SJCRH30 (cell line): ENCODE results near the gene CCR5AS.
"Not testable (repeated sequence)": the region's sequence is repeated elsewhere in the genome, so short reads cannot be mapped to it uniquely, and the experiment has no call there.

Source experiments
- DNase-seq, 2 experiments: peaks; one replicate each; pipeline ENCODE4 v3.0.0-alpha.2; 2015 to 2020
- H3K27ac ChIP-seq: fragments of 250-450 bp; sonication (Bioruptor Pico); 2 replicates; pipeline ENCODE4 v1.5.1; 2020; ENCODE audit warnings: mild to moderate bottlenecking, moderate library complexity
- H3K27me3 ChIP-seq: fragments of 250-450 bp; sonication (Bioruptor Pico); 2 replicates; pipeline ENCODE4 v1.5.1; 2020; ENCODE audit warnings: mild to moderate bottlenecking, moderate library complexity
- H3K36me3 ChIP-seq: fragments of 250-450 bp; sonication (Bioruptor Pico); 2 replicates; pipeline ENCODE4 v1.5.1; 2020; ENCODE audit warnings: mild to moderate bottlenecking, moderate library complexity
- H3K4me1 ChIP-seq: fragments of 250-450 bp; sonication (Bioruptor Pico); 2 replicates; pipeline ENCODE4 v1.5.1; 2020; ENCODE audit warnings: mild to moderate bottlenecking, moderate library complexity
- H3K4me3 ChIP-seq: fragments of 250-450 bp; sonication (Bioruptor Pico); 2 replicates; pipeline ENCODE4 v1.5.1; 2020; ENCODE audit warnings: mild to moderate bottlenecking, moderate library complexity
- H3K9me3 ChIP-seq: fragments of 250-450 bp; sonication (Bioruptor Pico); replicated peaks from 2 replicates; pipeline ENCODE4 v1.5.1; 2020; ENCODE audit warnings: mild to moderate bottlenecking, moderate library complexity

CCR5AS gene

DNA sequence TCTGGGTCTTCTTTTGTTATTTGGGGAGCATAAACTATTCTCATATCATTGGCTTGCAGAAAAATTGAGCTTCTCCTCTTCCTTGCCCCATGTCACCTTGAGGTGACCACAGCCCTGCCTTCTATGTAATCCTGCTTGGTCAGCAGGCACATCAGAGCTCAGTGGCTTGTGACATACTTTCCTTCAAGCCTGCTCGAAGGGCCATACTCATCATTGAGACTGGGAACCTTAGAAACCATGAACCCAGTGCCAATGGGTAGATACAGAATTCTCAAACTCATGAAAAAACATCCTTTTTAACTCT, 56.7 kb downstream of the CCR5AS start:
- H3K36me3 ChIP-seq, result no peaks in the 10 kb centered on the region
- H3K9me3 ChIP-seq, result no peaks in the 10 kb centered on the region
- no peak overlapping the region for H3K27ac ChIP-seq
- no peak overlapping the region for H3K4me3 ChIP-seq
- no peaks in the 10 kb centered on the region for H3K27me3 ChIP-seq
- no peak for DNase-seq
- H3K4me1 ChIP-seq, result no peaks in the 10 kb centered on the region

DNA sequence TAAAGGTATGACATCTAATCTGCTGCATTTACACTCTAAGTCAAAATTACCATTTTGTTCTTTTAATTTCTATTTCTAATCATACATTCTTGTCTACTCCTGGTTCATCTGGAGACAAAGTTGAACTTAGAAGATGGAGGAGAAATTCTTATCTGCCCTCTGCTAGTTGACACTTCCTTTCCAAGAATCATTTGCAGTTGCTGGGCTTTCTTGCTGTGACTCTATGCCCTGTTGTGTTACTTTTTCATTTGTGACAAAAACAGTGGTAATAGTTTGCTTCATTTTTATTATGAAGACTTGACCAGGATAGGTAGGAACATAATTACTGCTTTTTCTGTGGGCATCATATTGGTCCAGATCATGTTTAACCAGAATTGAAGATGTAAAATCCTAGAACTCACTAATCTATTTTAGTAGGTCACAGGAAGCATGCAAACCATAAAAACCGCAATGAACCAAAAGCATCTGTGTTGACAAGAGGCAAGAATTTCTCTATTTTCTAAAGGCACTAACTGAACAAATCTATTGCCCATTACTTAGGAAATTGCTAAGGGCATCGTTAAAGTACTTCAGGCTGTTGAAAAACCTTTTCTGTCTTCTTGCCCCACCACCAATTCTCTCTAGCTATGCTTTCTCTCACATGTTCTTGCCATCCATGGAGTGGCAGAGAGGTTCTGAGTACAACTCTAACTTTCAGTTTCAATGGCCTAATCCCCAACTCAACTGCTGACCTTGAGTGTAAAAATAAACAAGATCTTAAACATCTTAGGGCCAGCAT, 57.2 kb downstream of the CCR5AS start:
- no peak for DNase-seq
- H3K27me3 ChIP-seq, result no peaks in the 10 kb centered on the region
- no peak overlapping the region for H3K27ac ChIP-seq
- no peaks in the 10 kb centered on the region for H3K9me3 ChIP-seq
- no peak overlapping the region for H3K4me3 ChIP-seq
- H3K4me1 ChIP-seq, result no peaks in the 10 kb centered on the region
- no peaks in the 10 kb centered on the region for H3K36me3 ChIP-seq

DNA sequence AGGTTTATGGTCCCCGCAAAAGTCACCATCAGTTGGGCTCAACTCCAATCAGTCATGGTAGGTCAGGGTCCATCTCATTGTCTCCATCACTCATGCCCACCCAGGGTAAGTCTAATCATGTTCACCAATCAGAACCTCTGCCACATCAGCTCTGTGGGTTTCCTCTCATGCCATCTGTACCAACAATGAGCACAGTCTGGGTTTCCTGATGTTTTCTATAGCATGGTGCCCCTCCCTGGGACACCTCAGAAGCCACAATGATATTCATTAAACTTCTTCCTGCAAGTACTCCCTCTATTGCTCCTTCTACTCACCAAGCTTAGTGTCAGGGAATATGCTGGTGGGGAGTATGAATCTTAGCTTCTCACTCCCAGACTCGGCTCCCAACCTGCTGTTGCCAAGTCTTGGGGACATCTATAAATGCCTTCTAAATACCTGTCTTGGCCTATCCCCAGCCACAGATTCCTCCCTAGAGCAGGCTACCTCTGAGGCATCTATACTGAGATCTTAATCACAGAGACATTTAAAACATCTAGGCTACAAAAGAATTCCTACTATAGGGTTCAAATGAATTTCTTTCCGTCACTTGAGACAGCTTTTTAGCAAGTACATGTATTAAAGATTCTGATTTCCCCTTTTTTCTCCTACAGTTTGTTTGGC, 57.9 kb downstream of the CCR5AS start:
- no peak for DNase-seq
- Histone ChIP-seq H3K36me3 (no peaks in the 10 kb centered on the region), H3K4me3 (no peak overlapping the region), H3K27ac (no peak overlapping the region), H3K9me3 (no peaks in the 10 kb centered on the region), H3K4me1 (no peaks in the 10 kb centered on the region), H3K27me3 (no peaks in the 10 kb centered on the region)

DNA sequence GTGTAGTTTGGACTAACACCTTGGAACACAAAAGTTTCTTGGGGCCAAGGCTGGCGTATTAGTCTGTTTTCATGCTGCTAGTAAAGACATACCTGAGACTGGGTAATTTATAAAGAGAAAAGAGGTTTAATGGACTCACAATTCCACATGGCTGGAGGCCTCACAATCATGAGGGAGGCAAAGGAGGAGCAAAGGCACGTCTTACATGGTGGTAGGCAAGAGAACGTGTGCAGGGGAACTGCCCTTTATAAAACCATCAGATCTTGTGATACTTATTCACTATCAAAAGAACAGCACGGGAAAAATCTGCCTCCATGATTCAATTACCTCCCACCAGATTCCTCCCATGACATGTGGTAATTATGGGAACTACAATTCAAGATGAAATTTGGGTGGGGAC, 62.4 kb downstream of the CCR5AS start:
- no peak for DNase-seq
- Histone ChIP-seq H3K27me3 (no peaks in the 10 kb centered on the region), H3K36me3 (no peaks in the 10 kb centered on the region)

DNA sequence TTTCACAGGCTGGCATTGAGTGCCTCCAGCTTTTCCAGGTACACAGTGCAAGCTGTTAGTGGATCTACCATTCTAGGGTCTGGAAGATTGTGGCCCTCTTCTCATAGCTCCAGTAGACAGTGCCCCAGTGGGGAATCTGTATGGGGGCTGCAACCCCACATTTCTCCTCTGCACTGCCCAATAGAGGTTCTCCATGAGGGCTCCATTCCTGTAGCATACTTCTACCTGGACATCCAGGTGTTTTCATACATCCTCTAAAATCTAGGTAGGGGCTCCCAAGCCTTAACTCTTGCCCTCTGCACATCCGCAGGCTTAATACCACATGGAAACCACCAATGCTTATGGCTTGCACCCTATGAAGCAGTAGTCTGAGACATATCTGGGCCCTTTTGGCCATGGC, 68.0 kb downstream of the CCR5AS start:
- no peak for DNase-seq
- no peaks in the 10 kb centered on the region for H3K9me3 ChIP-seq
- no peaks in the 10 kb centered on the region for H3K27me3 ChIP-seq
- no peak overlapping the region for H3K4me3 ChIP-seq
- H3K36me3 ChIP-seq, result no peaks in the 10 kb centered on the region
- no peak overlapping the region for H3K27ac ChIP-seq
- no peaks in the 10 kb centered on the region for H3K4me1 ChIP-seq

More for the DNA sequence above, 62.4 kb downstream of the CCR5AS start:
- Histone ChIP-seq H3K4me3 (no peak overlapping the region), H3K9me3 (no peaks in the 10 kb centered on the region), H3K4me1 (no peaks in the 10 kb centered on the region), H3K27ac (no peak overlapping the region)

DNA sequence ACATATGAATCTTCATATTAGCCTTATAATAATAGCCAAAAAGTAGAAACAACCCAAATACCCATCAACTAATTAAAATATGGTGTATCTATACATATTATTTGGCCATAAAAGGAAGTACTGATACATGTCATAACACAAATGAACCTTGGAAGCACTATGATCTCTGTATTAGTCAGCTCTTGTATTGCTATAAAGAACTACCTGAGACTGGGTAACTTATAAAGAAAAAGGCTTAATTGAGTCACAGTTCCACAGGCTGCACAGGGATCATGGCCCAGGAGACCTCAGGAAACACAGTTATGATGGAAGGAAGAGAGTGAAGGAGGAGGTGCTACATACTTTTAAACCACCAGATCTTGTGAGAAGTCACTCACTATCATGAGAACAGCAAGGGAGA, 69.0 kb downstream of the CCR5AS start:
- DNase-seq, result no peak
- Histone ChIP-seq H3K27me3 (no peaks in the 10 kb centered on the region), H3K4me3 (no peak overlapping the region), H3K27ac (no peak overlapping the region), H3K9me3 (no peaks in the 10 kb centered on the region), H3K4me1 (no peaks in the 10 kb centered on the region), H3K36me3 (no peaks in the 10 kb centered on the region)

DNA sequence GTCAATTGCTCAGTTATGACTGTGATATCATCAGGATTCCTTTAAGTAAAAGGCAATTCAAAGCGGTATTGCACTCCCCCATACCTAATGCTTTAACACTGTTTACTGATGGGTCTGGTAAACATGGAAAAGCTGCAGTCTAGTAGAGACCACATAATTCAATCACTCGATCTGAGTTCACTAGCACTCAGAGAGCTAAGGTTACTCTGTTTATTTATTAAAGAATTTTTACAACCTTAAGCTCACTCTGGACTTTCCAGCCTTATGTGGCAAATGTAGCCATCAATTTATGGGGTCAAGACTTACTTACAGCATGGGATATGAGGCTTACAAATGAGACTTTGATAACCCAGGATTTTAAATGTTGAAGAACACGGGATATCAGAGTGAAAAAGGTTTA, 71.3 kb downstream of the CCR5AS start:
- no peak for DNase-seq

DNA sequence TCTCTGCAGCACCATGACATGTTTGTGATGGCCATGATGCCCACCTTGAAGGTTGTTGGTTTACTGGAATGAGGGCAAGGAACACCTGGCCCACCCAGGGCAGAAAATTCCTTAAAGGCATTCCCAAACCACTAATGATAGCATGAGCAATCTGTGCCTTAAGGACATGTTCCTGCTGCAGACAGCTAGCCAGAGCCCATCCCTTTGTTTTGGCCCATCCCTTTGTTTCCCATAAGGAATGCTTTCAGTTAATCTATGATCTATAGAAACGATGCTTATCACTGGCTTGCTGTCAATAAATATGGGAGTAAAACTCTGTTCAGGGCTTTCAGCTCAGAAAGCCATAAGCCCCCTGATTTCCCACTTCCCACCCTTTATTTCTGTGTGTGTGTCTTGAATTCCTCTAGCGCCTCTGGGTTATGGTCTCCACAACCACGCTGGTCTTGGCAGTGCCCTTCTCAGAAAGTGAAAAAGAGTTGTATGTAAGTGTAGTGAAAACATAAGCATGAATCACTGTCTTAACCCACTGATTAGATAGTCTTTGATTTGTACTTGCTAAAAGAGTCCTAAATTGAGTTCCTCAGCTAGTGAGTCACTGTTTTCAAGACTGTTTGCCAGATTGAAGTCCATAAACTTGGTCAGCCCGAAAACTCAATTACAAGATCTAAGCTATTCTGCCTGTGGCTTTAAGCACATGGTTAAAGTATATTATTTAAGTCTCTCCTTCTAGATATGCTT, 72.0 kb downstream of the CCR5AS start:
- no peaks in the 10 kb centered on the region for H3K4me1 ChIP-seq
- no peak for DNase-seq
- no peaks in the 10 kb centered on the region for H3K9me3 ChIP-seq
- H3K27ac ChIP-seq, result no peak overlapping the region
- no peaks in the 10 kb centered on the region for H3K36me3 ChIP-seq
- no peaks in the 10 kb centered on the region for H3K27me3 ChIP-seq
- H3K4me3 ChIP-seq, result no peak overlapping the region

More for the DNA sequence above, 71.3 kb downstream of the CCR5AS start:
- Histone ChIP-seq H3K9me3 (no peaks in the 10 kb centered on the region), H3K36me3 (no peaks in the 10 kb centered on the region), H3K27me3 (no peaks in the 10 kb centered on the region), H3K4me1 (no peaks in the 10 kb centered on the region), H3K27ac (no peak overlapping the region), H3K4me3 (no peak overlapping the region)

DNA sequence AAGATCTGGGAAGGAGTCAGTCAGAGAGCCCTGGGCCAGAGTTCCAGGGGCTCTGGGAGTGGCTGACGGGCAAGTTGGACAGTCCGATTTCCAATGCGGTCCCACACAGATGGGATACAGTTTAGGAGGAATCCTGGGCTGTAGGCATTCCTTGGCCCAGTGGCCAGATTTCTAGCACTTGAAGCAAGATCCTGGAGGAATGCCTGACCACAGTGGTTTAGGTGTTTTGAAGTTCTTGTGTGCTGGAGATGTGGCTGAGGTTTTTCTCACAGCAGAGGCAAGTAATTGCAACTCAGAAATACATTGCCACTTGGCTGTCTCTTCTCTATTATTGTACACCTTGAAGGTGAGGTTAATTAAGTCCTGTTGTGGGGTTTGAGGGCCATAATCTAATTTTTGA, 76.2 kb downstream of the CCR5AS start:
- H3K36me3 ChIP-seq, H3K9me3 ChIP-seq, H3K27me3 ChIP-seq, H3K27ac ChIP-seq, H3K4me3 ChIP-seq, H3K4me1 ChIP-seq, DNase-seq: not testable (repeated sequence)

DNA sequence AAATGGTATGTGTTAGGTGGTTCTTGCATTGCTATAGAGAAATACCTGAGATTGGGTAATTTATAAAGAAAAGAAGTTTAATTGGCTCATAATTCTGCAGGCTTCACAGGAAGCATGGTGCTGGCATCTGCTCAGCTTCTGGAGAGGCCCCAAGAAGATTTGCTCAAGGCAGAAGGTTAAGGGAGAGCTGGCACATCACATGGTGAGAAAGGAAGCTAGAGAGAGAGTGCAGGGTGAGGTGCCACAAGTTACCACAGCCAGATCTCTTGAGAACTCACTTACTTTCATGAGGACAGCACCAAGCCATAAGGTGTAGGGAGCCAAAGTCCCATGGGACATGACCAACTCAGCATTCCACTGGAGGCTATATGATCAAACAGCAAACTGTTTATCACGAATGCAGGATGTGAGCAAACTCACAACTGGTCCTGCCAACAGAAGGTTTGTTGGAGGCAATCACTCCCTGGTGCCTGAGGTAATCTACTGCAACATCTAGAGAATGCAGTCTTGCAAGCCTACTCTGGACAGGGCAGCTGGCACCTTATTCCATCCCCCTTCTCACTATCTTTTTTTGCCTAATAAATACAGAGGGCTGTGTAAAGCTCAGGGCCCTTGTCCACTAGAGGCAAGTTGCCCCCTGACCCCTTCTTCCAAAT, 81.1 kb downstream of the CCR5AS start:
- H3K4me1 ChIP-seq, result no peaks in the 10 kb centered on the region
- H3K9me3 ChIP-seq, result no peaks in the 10 kb centered on the region
- DNase-seq, result no peak
- H3K36me3 ChIP-seq, result no peaks in the 10 kb centered on the region
- no peak overlapping the region for H3K4me3 ChIP-seq
- no peak overlapping the region for H3K27ac ChIP-seq
- no peaks in the 10 kb centered on the region for H3K27me3 ChIP-seq

DNA sequence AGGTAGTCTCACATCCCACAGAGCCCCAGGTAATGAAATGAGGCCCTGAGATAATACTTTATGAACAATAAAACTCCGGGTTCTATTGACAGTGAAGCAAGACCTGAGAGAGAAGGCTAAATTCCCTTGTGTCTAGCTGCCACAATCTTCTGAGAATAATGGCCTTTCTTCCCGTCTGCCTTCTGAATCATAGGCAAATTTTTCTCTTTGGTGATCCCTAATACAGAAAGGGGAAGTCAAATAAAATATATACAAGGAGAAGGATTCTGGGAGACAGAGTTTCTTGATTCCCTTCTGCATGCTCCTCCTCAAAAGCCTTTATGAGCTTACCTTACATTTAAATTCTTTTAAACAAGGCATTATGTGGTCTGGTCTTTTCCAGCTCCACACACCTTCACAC, 82.8 kb downstream of the CCR5AS start:
- Histone ChIP-seq H3K27ac (no peak overlapping the region), H3K4me3 (no peak overlapping the region), H3K27me3 (no peaks in the 10 kb centered on the region), H3K9me3 (no peaks in the 10 kb centered on the region), H3K4me1 (no peaks in the 10 kb centered on the region), H3K36me3 (no peaks in the 10 kb centered on the region)
- no peak for DNase-seq

DNA sequence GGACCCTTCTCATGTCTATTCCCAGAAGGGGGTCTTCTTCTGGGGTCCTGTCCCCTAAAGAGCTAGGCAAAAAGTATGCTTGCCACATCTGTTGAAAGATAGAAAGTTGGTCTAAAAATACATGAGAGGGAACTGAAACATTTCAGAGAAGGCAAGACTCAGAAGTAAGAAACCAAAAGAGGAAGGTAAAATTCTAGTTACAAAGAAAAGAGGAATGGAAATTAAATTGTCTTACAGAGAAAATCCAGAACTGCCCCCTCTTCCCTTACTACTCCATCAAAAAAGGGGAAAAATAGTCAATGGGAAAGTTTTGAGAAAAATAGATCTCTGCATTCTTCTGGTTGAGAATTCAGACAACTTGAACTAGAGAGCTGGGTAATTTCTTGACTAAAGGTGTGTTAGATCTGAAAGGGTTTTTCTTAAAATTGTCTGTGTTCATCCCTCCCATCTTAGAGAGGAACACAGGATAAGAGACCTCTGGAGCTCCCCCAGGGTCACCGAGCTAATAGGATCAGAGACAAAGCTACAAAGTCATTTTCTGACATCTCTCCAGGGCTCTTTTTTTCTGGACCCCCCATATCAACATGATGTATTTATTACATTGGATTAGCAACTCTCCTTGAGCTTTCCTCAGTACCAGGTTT, 85.3 kb downstream of the CCR5AS start:
- Histone ChIP-seq H3K27me3 (no peaks in the 10 kb centered on the region), H3K27ac (no peak overlapping the region)
- no peak for DNase-seq

DNA sequence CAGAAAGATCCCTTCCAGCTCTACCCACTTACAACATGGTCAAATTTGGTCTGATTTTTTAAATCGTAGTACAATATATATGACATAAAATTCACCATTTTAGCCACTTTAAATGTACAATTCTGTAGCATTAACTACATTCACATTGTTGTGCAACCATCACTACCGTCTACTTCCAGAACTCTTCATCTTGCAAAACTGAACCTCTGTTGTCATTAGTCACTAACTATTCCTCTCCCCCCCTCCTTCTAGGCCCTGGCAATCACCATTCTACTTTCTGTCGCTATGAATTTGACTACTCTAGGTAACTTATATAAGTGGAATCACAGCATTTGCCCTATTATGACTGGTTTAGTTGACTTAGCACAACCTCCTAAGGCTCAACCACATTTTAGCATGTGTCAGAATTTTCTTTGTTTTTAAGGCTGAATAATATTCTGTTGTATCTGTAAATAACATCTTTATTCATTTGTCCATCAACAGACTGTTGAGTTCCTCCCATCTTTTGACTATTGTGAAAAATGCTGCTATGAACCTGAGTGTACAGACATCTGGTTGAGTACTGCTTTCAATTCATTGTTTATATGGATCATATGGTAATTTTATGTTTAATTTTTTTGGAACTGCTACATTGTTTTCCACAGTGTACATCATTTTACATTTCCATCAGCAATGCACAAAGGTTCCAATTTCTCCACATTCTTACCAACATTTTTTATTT, 88.5 kb downstream of the CCR5AS start:
- Histone ChIP-seq H3K27ac (no peak overlapping the region), H3K4me3 (no peak overlapping the region), H3K36me3 (no peaks in the 10 kb centered on the region), H3K9me3 (no peaks in the 10 kb centered on the region), H3K27me3 (0 out of 2 replicates have a peak, but pooled peaks cover 2% of the 10 kb centered on the region), H3K4me1 (no peaks in the 10 kb centered on the region)
- no peak for DNase-seq

More for the DNA sequence above, 85.3 kb downstream of the CCR5AS start:
- H3K4me3 ChIP-seq, result no peak overlapping the region
- no peaks in the 10 kb centered on the region for H3K36me3 ChIP-seq
- no peaks in the 10 kb centered on the region for H3K4me1 ChIP-seq
- H3K9me3 ChIP-seq, result no peaks in the 10 kb centered on the region

DNA sequence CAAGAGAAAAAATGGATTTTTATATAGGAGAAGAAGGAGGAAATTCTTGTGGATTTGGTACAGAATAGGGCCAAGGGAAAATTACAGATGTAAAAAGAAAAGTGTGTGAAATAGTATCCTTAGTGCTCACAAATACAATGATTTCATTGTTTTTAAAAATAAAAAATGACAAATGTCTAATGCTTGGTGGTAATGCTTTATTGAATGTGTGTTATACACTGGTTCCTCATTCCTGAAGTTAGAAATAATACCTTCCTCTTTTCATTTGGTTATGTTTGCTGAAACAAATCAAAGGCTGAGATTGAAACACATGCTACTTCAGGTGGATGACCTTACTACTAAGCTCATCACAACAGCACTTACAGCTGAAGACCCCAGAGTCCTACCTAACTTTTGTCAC, 90.7 kb downstream of the CCR5AS start:
- H3K36me3 ChIP-seq, result no peaks in the 10 kb centered on the region
- no peak for DNase-seq
- 0 out of 2 replicates have a peak, but pooled peaks cover 2% of the 10 kb centered on the region for H3K27me3 ChIP-seq
- no peak overlapping the region for H3K27ac ChIP-seq
- no peak overlapping the region for H3K4me3 ChIP-seq
- H3K4me1 ChIP-seq, result no peaks in the 10 kb centered on the region
- no peaks in the 10 kb centered on the region for H3K9me3 ChIP-seq
